Epithelial cell of esophagus (primary cell): ENCODE measurements around the gene C18orf63.
A peak's percentile ranks its signal among the peaks of the same experiment; 100 is the strongest.
"Not testable (repeated sequence)": the region's sequence is repeated elsewhere in the genome, so short reads cannot be mapped to it uniquely, and the experiment has no call there.

Experiments used
- DNase-seq: peaks from one replicate; pipeline ENCODE4 v3.0.0; 2010; ENCODE audit warnings: low read depth
- H3K4me3 ChIP-seq: 2 replicates; pipeline ENCODE4 v1.5.1; 2011; ENCODE audit warnings: mild to moderate bottlenecking, low read length, control low read depth
- CTCF ChIP-seq: IDR thresholded peaks from 2 replicates; pipeline ENCODE4 v1.5.1; 2011; ENCODE audit warnings: low read depth, mild to moderate bottlenecking, low read length, control low read depth, inconsistent platforms; ENCODE audit not compliant: insufficient read depth; ENCODE audit errors: missing control alignments

The C18orf63 gene

GRCh38 chr18:74316257-74317170, 875 bp downstream of the C18orf63 start:
- TF ChIP-seq CTCF = no peak
- DNase-seq = peak; percentile 52

GRCh38 chr18:74326231-74326630, 10.6 kb downstream of the C18orf63 start:
- no peak for TF ChIP-seq CTCF

More at GRCh38 chr18:74316257-74317170, 875 bp downstream of the C18orf63 start:
- H3K4me3 ChIP-seq = no peak overlapping the region

GRCh38 chr18:74326791-74327190, 11.2 kb downstream of the C18orf63 start:
- not testable (repeated sequence) for H3K4me3 ChIP-seq, DNase-seq

More at GRCh38 chr18:74326231-74326630, 10.6 kb downstream of the C18orf63 start:
- no peak overlapping the region for H3K4me3 ChIP-seq
- no peak for DNase-seq

- TF ChIP-seq CTCF = no peak
- DNase-seq = no peak
- no peak overlapping the region for H3K4me3 ChIP-seq
Measured at GRCh38 chr18:74328206-74328605, 12.6 kb downstream of the C18orf63 start.

GRCh38 chr18:74329688-74330205, 14.1 kb downstream of the C18orf63 start:
- no peak for TF ChIP-seq CTCF
- no peak overlapping the region for H3K4me3 ChIP-seq
- no peak for DNase-seq

GRCh38 chr18:74331404-74331803, 15.8 kb downstream of the C18orf63 start:
- TF ChIP-seq CTCF = peak; percentile 60
- DNase-seq = peak; percentile 57
- no peak overlapping the region for H3K4me3 ChIP-seq

- no peak overlapping the region for H3K4me3 ChIP-seq
- no peak for TF ChIP-seq CTCF
- no peak for DNase-seq
Measured at GRCh38 chr18:74333091-74333490, 17.5 kb downstream of the C18orf63 start.
